SJSA1 (cell line): ENCODE measurements around the gene YES1. TPM values are rescaled to one million over a fixed set of nuclear protein-coding genes. Genes with fewer than 3 reads are reported as not detected.
A peak's percentile ranks its signal among the peaks of the same experiment; 100 is the strongest.
"Not testable (repeated sequence)": the region's sequence is repeated elsewhere in the genome, so short reads cannot be mapped to it uniquely, and the experiment has no call there.

Experiments
- DNase-seq, 2 experiments: peaks; one replicate each; pipeline ENCODE4 v3.0.0-alpha.2; 2015 to 2020; ENCODE audit warnings: low spot score in 2 of 2, low read depth in 1 of 2
- H3K27ac ChIP-seq: fragments of 250-450 bp; sonication (Bioruptor Pico); 2 replicates; pipeline ENCODE4 v1.5.1; 2020; ENCODE audit warnings: mild to moderate bottlenecking, moderate library complexity
- H3K27me3 ChIP-seq: fragments of 250-450 bp; sonication (Bioruptor Pico); replicated peaks from 2 replicates; pipeline ENCODE4 v1.5.1; 2020; ENCODE audit warnings: mild to moderate bottlenecking, moderate library complexity
- H3K36me3 ChIP-seq: fragments of 250-450 bp; sonication (Bioruptor Pico); 2 replicates; pipeline ENCODE4 v1.5.1; 2020; ENCODE audit warnings: mild to moderate bottlenecking
- H3K4me1 ChIP-seq: fragments of 250-450 bp; sonication (Bioruptor Pico); replicated peaks from 2 replicates; pipeline ENCODE4 v1.6.1; 2021; ENCODE audit warnings: mild to moderate bottlenecking
- H3K4me3 ChIP-seq: fragments of 250-450 bp; sonication (Bioruptor Pico); 2 replicates; pipeline ENCODE4 v1.5.1; 2020; ENCODE audit warnings: mild to moderate bottlenecking
- H3K9me3 ChIP-seq: fragments of 250-450 bp; sonication (Bioruptor Pico); replicated peaks from 2 replicates; pipeline ENCODE4 v1.5.1; 2020; ENCODE audit warnings: mild to moderate bottlenecking
- total RNA-seq: library from RNA; depleted of rRNA; stranded (reverse); fragments of >200 nt; shearing (Covaris generic); gene quantifications from 2 replicates; pipeline ENCODE4 v1.2.3, GENCODE V29; 2014

The YES1 gene
- total RNA-seq, 1 experiment from 2014 or later: 134 TPM

DNA sequence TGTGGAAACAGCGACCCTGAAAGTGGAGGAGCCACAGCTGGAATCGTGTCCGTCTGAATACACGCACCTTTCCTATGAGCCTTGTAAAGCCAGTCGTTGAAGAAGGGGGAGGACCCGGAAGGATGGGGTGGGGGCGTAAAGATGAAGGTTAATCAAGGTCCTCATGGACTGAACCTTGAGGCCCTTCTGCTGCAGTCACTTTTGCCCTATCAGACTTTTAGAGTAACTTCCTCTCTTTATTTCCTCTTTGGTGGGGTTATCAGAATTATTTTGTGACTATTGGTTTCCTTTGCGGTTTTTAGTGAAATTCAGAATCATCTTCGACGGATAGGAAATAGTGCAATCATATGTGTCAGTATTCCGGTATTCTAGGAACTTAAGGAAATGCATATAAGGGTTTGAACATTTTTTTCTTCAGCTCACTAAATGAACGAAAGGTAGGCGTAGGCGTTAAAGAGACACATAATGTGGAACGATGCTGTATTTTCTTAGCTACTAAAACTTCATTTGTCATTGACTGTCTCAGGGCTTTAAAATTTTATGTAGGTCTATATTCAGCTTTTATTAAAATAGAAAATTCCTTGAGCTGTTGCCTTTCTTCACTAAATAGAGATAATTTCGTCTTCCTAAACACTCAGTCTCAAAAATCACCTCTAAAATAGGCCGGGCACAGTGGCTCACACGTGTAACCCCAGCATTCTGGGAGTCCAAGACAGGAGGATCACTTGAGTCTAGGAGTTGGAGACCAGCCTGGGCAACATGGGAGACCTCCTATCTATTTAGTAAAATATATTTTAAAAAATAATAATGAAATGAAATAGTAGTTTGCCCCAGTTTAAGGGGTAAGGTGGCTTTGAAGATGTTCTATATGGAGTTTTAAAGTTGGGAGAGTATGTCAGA is 1.4 kb upstream of the YES1 start:
- Histone ChIP-seq H3K36me3 (peaks cover 7% of the 10 kb centered on the region; the same call in 1 of the 2 replicates), H3K27ac (no peak overlapping the region), H3K27me3 (no peaks in the 10 kb centered on the region), H3K9me3 (no peaks in the 10 kb centered on the region), H3K4me1 (peaks cover 14% of the 10 kb centered on the region), H3K4me3 (peak overlapping the region; percentile 81)
- no peak for DNase-seq

DNA sequence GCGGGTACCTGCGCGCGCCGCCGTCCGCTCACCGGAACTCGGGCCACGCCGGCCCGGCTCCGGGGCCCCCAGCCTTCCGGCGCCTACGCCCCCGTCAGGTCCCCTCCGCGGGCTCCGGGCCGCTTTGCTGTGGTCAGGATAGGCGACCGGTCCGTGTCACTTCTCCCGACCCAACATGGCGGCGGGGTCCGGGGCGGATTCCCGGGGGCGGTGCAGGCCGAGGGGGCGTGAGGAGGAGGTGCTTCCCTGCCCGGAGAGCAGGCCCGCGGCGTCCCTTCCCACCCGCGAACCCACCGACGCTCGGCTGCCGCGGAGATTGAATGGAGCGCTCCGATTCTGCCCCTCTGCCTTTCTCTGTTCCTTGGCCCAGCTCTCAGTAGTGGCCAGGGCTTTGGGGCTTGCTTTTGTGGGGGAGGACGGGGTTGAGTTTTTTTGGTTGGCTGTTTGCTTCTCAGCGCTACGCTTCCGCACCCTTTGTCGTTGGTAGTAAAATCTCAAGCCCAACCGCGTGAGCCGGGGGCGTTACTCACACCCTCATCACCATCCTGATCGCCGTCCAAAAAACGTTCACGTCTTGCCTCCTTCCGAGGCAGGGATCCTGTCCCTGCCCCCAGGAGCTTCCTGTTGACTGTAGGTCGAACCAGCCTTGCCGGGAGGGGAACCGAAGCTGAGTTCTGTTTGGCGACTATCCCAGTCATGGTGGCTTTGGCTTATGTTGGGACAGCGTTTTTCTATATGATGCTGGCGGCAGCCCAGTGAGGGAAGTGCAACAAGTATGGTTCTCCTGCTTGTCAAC is 532 bp upstream of the YES1 start:
- H3K4me3 ChIP-seq: peak overlapping the region; percentile 81
- H3K27ac ChIP-seq: peak overlapping the region; percentile 73
- peak; percentile 82 to 84 for DNase-seq
- H3K4me1 ChIP-seq: peaks cover 20% of the 10 kb centered on the region
- H3K36me3 ChIP-seq: peaks cover 7% of the 10 kb centered on the region; the same call in 1 of the 2 replicates
- H3K9me3 ChIP-seq: no peaks in the 10 kb centered on the region
- H3K27me3 ChIP-seq: no peaks in the 10 kb centered on the region

DNA sequence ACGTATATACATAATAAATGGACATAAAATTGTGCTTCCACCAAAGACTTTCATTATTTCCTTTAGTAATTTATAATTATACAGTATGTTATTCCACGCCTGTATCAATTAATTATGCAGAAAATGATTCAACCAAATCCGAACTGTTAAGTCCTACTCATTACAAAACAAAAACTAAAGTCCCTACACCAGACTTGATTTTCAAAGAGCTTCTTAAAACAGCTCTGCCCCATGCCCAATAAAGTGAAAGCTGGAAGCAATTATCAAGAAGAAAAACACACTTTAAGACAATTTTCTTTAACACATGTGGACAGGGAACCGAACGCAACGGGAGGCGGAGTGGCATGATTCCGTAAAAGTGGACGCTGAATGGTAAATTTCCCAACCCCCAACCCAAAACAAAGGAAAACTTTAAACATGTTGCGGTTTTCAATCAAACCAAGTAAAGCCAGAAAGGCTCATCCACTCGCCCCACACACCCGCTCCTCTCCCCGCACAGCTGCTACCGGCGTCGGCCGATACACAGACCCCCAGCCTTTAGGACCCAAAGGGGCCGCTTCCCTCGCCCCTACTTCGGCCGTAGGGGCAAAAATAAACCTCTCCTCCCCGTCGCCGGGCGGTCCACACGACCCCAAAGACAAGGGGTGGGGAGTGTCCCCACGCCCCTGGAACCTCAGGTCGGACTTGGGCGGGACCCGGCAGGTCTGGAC is 705 bp downstream of the YES1 start:
- H3K9me3 ChIP-seq: no peaks in the 10 kb centered on the region
- H3K27ac ChIP-seq: peak overlapping the region; percentile 73
- no peaks in the 10 kb centered on the region for H3K27me3 ChIP-seq
- peak in 1 of 2 experiments; percentile 50 for DNase-seq
- H3K36me3 ChIP-seq: peaks cover 7% of the 10 kb centered on the region; the same call in 1 of the 2 replicates
- H3K4me3 ChIP-seq: peak overlapping the region; percentile 81
- peaks cover 20% of the 10 kb centered on the region for H3K4me1 ChIP-seq

DNA sequence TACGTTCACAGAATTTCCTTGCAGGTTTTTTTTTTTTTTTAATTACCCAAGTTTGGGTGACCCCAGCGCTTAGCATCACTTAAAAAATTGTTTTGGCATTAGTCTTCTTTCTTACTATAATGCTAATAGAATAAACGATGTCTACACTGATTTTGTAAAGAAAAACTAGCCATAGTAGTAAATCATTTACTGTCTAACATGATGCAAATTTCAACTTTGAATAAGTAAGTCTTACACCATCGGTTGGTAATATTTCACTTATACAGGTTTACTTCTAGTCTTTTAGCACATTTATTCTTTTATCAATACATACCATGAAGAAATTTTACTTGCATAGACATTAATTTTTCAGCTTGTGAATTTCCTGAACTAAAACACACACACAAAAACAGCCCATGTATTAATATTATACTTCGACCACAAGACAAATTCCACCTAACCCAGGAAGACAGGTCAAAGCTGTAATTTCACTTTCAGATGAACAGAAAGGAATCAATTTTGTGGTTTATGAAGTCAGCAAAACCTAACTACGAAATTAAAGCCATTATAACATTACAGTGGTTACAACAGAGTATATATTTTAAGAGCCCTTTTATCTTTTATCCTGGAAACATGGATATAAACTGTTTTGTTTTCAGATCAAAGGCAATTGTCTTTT is 1.9 kb downstream of the YES1 start:
- Histone ChIP-seq H3K4me1 (peaks cover 20% of the 10 kb centered on the region), H3K36me3 (peaks cover 7% of the 10 kb centered on the region; the same call in 1 of the 2 replicates), H3K9me3 (no peaks in the 10 kb centered on the region), H3K27ac (no peak overlapping the region), H3K27me3 (no peaks in the 10 kb centered on the region), H3K4me3 (peak overlapping the region; percentile 81)
- DNase-seq: no peak

- not testable (repeated sequence) for H3K36me3 ChIP-seq, H3K27me3 ChIP-seq, H3K4me3 ChIP-seq, DNase-seq, H3K9me3 ChIP-seq, H3K27ac ChIP-seq
- H3K4me1 ChIP-seq: peaks cover 20% of the 10 kb centered on the region
Observed at GRCh38 chr18:809228-809627, 2.8 kb downstream of the YES1 start.

DNA sequence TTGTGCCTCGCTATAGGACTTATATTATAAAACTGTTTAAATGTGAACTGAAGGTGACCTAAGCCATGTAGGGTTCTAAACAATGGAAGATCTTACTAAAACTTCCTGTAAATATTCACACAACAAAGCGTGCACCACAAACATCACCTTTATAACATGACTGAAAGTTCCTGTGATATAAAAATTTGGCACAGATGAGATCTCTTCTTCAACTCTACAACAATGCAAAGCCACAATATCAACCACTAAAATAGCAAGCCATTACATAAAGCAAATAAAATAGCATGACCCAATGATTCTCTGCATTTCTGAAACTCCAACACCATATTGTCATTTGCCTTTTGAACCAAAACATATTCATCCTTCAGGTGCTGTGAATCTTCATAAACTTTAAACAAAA is 3.5 kb downstream of the YES1 start:
- no peaks in the 10 kb centered on the region for H3K27me3 ChIP-seq
- H3K27ac ChIP-seq: no peak overlapping the region
- no peak for DNase-seq
- H3K9me3 ChIP-seq: no peaks in the 10 kb centered on the region
- H3K4me3 ChIP-seq: no peak overlapping the region
- H3K36me3 ChIP-seq: peaks cover 7% of the 10 kb centered on the region; the same call in 1 of the 2 replicates
- H3K4me1 ChIP-seq: peaks cover 20% of the 10 kb centered on the region

DNA sequence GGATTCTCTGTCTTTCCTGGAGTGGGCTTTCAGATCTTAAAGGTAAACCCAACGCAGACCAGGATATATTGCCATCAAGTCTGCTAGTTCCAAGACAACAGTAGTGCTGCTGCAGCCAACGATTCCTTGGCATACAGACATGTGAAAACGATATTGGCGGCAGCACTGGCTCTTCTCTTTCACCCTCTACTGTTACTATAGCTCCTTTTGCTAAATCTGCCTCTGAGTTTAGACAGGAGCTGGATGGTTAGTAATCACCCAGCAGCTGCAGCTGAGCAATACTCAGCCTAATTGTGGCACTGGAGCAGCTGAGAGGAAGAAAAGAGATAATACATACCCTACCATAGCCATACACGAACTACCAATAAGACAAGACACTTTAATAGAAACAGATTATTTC is 4.0 kb downstream of the YES1 start:
- Histone ChIP-seq H3K27ac (no peak overlapping the region), H3K4me3 (no peak overlapping the region), H3K36me3 (peaks cover 7% of the 10 kb centered on the region; the same call in 1 of the 2 replicates), H3K27me3 (no peaks in the 10 kb centered on the region), H3K4me1 (peaks cover 20% of the 10 kb centered on the region), H3K9me3 (no peaks in the 10 kb centered on the region)
- DNase-seq: no peak

DNA sequence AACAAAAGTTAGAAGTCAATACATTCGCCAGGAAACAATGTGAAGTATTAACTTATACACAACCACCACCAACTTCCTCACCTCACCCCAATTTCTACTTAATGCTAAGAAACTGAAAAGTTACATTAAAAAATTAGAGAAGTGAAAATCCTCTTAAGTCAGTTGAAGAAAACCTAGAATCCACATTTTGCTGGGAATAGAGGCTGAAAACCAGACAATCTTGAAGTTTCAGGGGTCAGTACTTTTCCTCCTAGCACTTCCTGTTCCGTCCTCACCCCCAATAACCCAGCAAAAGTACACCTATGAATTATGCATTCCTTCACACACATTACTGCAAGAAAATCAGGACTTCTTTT is 6.3 kb downstream of the YES1 start:
- Histone ChIP-seq H3K4me1 (peaks cover 18% of the 10 kb centered on the region), H3K36me3 (no peaks in the 10 kb centered on the region), H3K27me3 (no peaks in the 10 kb centered on the region), H3K9me3 (no peaks in the 10 kb centered on the region), H3K4me3 (no peak overlapping the region), H3K27ac (no peak overlapping the region)
- no peak for DNase-seq

- no peaks in the 10 kb centered on the region for H3K36me3 ChIP-seq
- H3K4me1 ChIP-seq: peaks cover 12% of the 10 kb centered on the region
- H3K27ac ChIP-seq: no peak overlapping the region
- no peaks in the 10 kb centered on the region for H3K27me3 ChIP-seq
- H3K4me3 ChIP-seq: no peak overlapping the region
- no peaks in the 10 kb centered on the region for H3K9me3 ChIP-seq
- DNase-seq: no peak
Observed at GRCh38 chr18:805008-805754, 6.9 kb downstream of the YES1 start.

GRCh38 chr18:801137-801536 is 10.9 kb downstream of the YES1 start:
- Histone ChIP-seq H3K27me3 (no peaks in the 10 kb centered on the region), H3K4me3 (no peak overlapping the region), H3K4me1 (no peaks in the 10 kb centered on the region), H3K36me3 (no peaks in the 10 kb centered on the region), H3K9me3 (no peaks in the 10 kb centered on the region), H3K27ac (no peak overlapping the region)
- no peak for DNase-seq

DNA sequence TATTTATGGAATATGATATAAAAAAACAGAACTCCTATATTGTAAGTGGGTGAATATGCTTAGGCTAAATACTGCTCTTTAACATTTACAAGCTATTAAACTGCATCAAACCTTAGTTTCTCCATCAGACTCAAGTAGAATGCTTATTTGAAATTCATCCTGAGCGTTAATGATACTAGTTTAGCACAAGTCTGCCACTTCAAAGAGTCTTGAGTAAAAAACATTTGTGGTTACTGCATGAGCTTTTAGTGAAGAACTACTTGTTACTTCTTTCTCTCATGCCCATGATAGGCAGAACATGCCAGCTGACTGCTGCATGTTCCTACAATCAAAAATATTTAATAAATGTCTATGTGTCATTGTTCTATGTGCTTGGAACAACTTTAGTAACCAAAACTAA is 12.1 kb downstream of the YES1 start:
- H3K36me3 ChIP-seq: no peaks in the 10 kb centered on the region
- no peak overlapping the region for H3K27ac ChIP-seq
- H3K4me3 ChIP-seq: no peak overlapping the region
- no peaks in the 10 kb centered on the region for H3K9me3 ChIP-seq
- H3K4me1 ChIP-seq: no peaks in the 10 kb centered on the region
- H3K27me3 ChIP-seq: no peaks in the 10 kb centered on the region
- DNase-seq: no peak

GRCh38 chr18:795383-795782 is 16.7 kb downstream of the YES1 start:
- H3K27ac ChIP-seq, H3K4me3 ChIP-seq, H3K27me3 ChIP-seq, H3K9me3 ChIP-seq, H3K36me3 ChIP-seq, DNase-seq, H3K4me1 ChIP-seq: not testable (repeated sequence)

DNA sequence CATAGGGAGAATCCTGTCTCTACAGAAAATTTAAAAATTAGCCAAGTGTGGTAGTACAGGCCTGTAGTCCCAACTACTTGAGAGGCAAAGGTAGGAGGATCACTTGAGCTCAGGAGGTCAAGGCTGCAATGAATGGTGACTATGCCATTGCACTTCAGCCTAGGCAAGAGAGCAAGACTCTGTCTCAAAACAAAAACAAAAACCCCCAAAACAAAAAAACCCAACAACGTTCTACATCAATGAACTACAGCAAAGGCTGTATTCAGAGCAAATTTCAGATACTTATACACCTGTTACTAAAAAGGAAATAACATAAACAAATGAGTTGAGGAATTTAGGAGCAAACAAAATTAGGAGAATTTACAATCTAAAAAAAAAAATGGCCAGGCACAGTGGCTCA is 22.6 kb downstream of the YES1 start:
- no peaks in the 10 kb centered on the region for H3K36me3 ChIP-seq
- peaks cover 4% of the 10 kb centered on the region; the same call in 1 of the 2 replicates for H3K4me1 ChIP-seq

More for the DNA sequence above, 22.6 kb downstream of the YES1 start:
- no peaks in the 10 kb centered on the region for H3K9me3 ChIP-seq
- H3K4me3 ChIP-seq: no peak overlapping the region
- no peaks in the 10 kb centered on the region for H3K27me3 ChIP-seq
- no peak for DNase-seq
- no peak overlapping the region for H3K27ac ChIP-seq
